Endothelial cell of umbilical vein (primary cell): ENCODE data around the gene ZNF407. TPM values are rescaled to one million over a fixed set of nuclear protein-coding genes. Genes with fewer than 3 reads are reported as not detected.

Experiments used
- BruUV-seq: library from RNA; stranded (reverse); fragments of 400-500 nt; replicated peaks from 2 replicates; lab custom pipeline; 2021; lab: Mats Ljungman, UMichigan
- CTCF ChIA-PET: fragments of 300-600, 350-600 bp; sonication (Branson Sonifier 250); formaldehyde crosslinking; loops from one replicate; lab custom pipeline; 2021; ENCODE audit warnings: antibody characterized with exemption, inconsistent platforms; lab: Charles Lee
- POLR2A ChIA-PET: fragments of 300-600, 350-600 bp; sonication (Branson Sonifier 250); formaldehyde crosslinking; loops from one replicate; lab custom pipeline; 2021; ENCODE audit warnings: antibody characterized with exemption, inconsistent platforms; lab: Charles Lee
- DNase-seq: peaks from one replicate; pipeline ENCODE4 v3.0.0-alpha.2; 2011; ENCODE audit warnings: low read depth, low spot score
- FAIRE-seq: peaks from 2 replicates; lab custom pipeline; 2011; peaks lifted over from hg19 to GRCh38; lab: Jason Lieb, UNC
- H2AFZ ChIP-seq: 2 replicates; pipeline ENCODE4 v1.6.0; 2012; ENCODE audit warnings: low read depth, low read length, control low read depth, inconsistent platforms
- H3K27ac ChIP-seq: 2 replicates; pipeline ENCODE4 v1.5.1; 2011; ENCODE audit warnings: low read depth, mild to moderate bottlenecking, control low read depth, low read length, moderate library complexity; ENCODE audit not compliant: insufficient read depth
- H3K27me3 ChIP-seq, 2 experiments: 2 replicates each; pipeline versions ENCODE4 v1.6.0 to v1.6.1; 2011; ENCODE audit warnings: low read length in 2 of 2, mixed read lengths in 1 of 2; ENCODE audit not compliant: control insufficient read depth in 2 of 2, insufficient read depth in 2 of 2
- H3K36me3 ChIP-seq, 2 experiments: 2 replicates in 1 of 2; 3 replicates in 1 of 2; pipeline ENCODE4 v1.5.1; 2011; ENCODE audit warnings: low read length in 2 of 2, mild to moderate bottlenecking in 1 of 2, moderate library complexity in 1 of 2; ENCODE audit not compliant: control insufficient read depth in 2 of 2, insufficient read depth in 2 of 2; ENCODE audit errors: extremely low read depth in 1 of 2
- H3K4me1 ChIP-seq: 3 replicates; pipeline ENCODE4 v1.5.1; 2011; ENCODE audit warnings: mild to moderate bottlenecking, low read length; ENCODE audit not compliant: control insufficient read depth, insufficient read depth; ENCODE audit errors: extremely low read depth
- H3K4me2 ChIP-seq: 2 replicates; pipeline ENCODE4 v1.6.1; 2011; ENCODE audit warnings: low read length, control low read depth, mixed read lengths; ENCODE audit not compliant: insufficient read depth
- H3K4me3 ChIP-seq, 3 experiments: fragments of 200-600 bp in 1 of 3; sonication (generic), shearing (Covaris generic) in 1 of 3; replicated peaks in 1 of 3; 2 replicates each; pipeline ENCODE4 v1.5.1; 2011 to 2016; ENCODE audit warnings: control low read depth in 3 of 3, low read length in 3 of 3, mild to moderate bottlenecking in 2 of 3, inconsistent platforms in 1 of 3, low read depth in 1 of 3, moderate library complexity in 1 of 3; ENCODE audit not compliant: insufficient read depth in 1 of 3
- H3K79me2 ChIP-seq: 2 replicates; pipeline ENCODE4 v1.6.0; 2012; ENCODE audit warnings: low read length, inconsistent platforms; ENCODE audit not compliant: control insufficient read depth, insufficient read depth
- H3K9ac ChIP-seq: replicated peaks from 2 replicates; pipeline ENCODE3; 2011; ENCODE audit warnings: low read length, control low read depth; ENCODE audit not compliant: insufficient read depth; ENCODE audit errors: extremely low read depth
- H3K9me1 ChIP-seq: replicated peaks from 3 replicates; pipeline ENCODE4 v1.6.0; 2011; ENCODE audit warnings: mild to moderate bottlenecking, low read length; ENCODE audit not compliant: control insufficient read depth, insufficient read depth; ENCODE audit errors: extremely low read depth
- H3K9me3 ChIP-seq: replicated peaks from 2 replicates; pipeline ENCODE4 v1.5.1; 2012; ENCODE audit warnings: low read length, inconsistent platforms; ENCODE audit not compliant: control insufficient read depth, insufficient read depth
- H4K20me1 ChIP-seq: replicated peaks from 2 replicates; pipeline ENCODE3; 2011; ENCODE audit warnings: mild to moderate bottlenecking, low read length; ENCODE audit not compliant: control insufficient read depth, insufficient read depth; ENCODE audit errors: extremely low read depth
- CTCF ChIP-seq, 2 donors: IDR thresholded peaks; 1 replicate in 1 of 2; 2 replicates in 1 of 2; pipeline ENCODE4 v1.5.1; 2011; ENCODE audit warnings: low read length in 2 of 2, mild to moderate bottlenecking in 2 of 2, moderate library complexity in 2 of 2, control low read depth in 1 of 2, inconsistent platforms in 1 of 2, low read depth in 1 of 2; ENCODE audit not compliant: insufficient read depth in 1 of 2; ENCODE audit errors: extremely low read depth in 1 of 2
- EZH2 ChIP-seq: IDR thresholded peaks from 2 replicates; pipeline ENCODE4 v1.6.1; 2012; ENCODE audit warnings: borderline replicate concordance, low read depth, mild to moderate bottlenecking, moderate library complexity, low read length, inconsistent platforms; ENCODE audit not compliant: severe bottlenecking
- FOS ChIP-seq: IDR thresholded peaks from 2 replicates; pipeline ENCODE4 v1.6.1; 2011; ENCODE audit warnings: mild to moderate bottlenecking, low read length, moderate library complexity, borderline replicate concordance; ENCODE audit not compliant: insufficient read depth
- GATA2 ChIP-seq: IDR thresholded peaks from 2 replicates; pipeline ENCODE4 v1.7.0; 2011; ENCODE audit warnings: low read depth, mild to moderate bottlenecking, moderate library complexity, mixed read lengths, low read length; ENCODE audit not compliant: insufficient read length, insufficient read depth
- JUN ChIP-seq: IDR thresholded peaks from 2 replicates; pipeline ENCODE4 v1.6.1; 2011; ENCODE audit warnings: borderline replicate concordance, low read depth; ENCODE audit not compliant: insufficient read length, insufficient read depth
- MAX ChIP-seq: IDR thresholded peaks from 2 replicates; pipeline ENCODE4 v1.6.1; 2011; ENCODE audit not compliant: insufficient read depth, insufficient read length
- MYC ChIP-seq: IDR thresholded peaks from one replicate; pipeline ENCODE4 v1.6.1; 2011; ENCODE audit warnings: mild to moderate bottlenecking, low read depth, low read length
- POLR2A ChIP-seq: IDR thresholded peaks from 2 replicates; pipeline ENCODE4 v1.6.1; 2012; ENCODE audit warnings: low read depth, mild to moderate bottlenecking, control low read depth, low read length
- POLR2AphosphoS5 ChIP-seq: IDR thresholded peaks from 2 replicates; pipeline ENCODE4 v1.6.1; 2012; ENCODE audit warnings: low read depth, mild to moderate bottlenecking, control low read depth, low read length, moderate library complexity; ENCODE audit not compliant: insufficient read depth
- dilution Hi-C: fragments of 300-500 bp; cut with MboI; formaldehyde crosslinking; loops from one replicate; pipeline ENCODE4 v1.15.0; 2019; ENCODE audit warnings: low sequenced_read_pairs; ENCODE audit not compliant: extremely low pct_ligation_motif_present
- intact Hi-C: fragments of 100-400 bp; cut with micrococcal nuclease; formaldehyde crosslinking; loops from one replicate; pipeline ENCODE4 v1.10.0; 2022
- polyA plus RNA-seq, 4 experiments: library from polyadenylated mRNA; depleted of rRNA in 3 of 4; stranded (reverse) in 3 of 4; unstranded in 1 of 4; fragments of >200 nt; gene quantifications; 2 replicates each; pipeline versions ENCODE4 v1.2.1 to v1.2.3, GENCODE V29; 2011 to 2012; ENCODE audit warnings: missing spikeins in 1 of 4
- total RNA-seq: library from RNA; stranded (reverse); gene quantifications from 2 replicates; pipeline ENCODE4 v1.2.3, GENCODE V29; 2021

The ZNF407 gene
- total and polyA plus RNA-seq, 2 donors (not counting 3 experiments of a cell fraction or from before 2014, with no cell fraction given): 3.8 to 20.1 TPM

GRCh38 chr18:74926051-74926450 is 328.4 kb downstream of the ZNF407 start:
- H3K79me2 ChIP-seq: no peaks in the 10 kb centered on the region
- intact Hi-C loops (no loop called here), dilution Hi-C loops (no loop called here)
- no peaks in the 10 kb centered on the region for H3K36me3 ChIP-seq
- no peaks in the 10 kb centered on the region for H4K20me1 ChIP-seq
- H3K4me2 ChIP-seq: no peak overlapping the region
- ChIA-PET CTCF (no interaction called here), POLR2A (no interaction called here)
- no TSS peak for BruUV-seq
- H2AFZ ChIP-seq: no peak overlapping the region
- H3K9me1 ChIP-seq: no peaks in the 10 kb centered on the region
- TF ChIP-seq JUN (no peak), GATA2 (no peak), CTCF (IDR thresholded peaks at IDR 0.05; ENCODE audit: extremely low read depth in 1 of 2, insufficient read depth in 1 of 2, low read depth in 1 of 2, low read length in 2 of 2) (no peak), MAX (no peak), FOS (no peak), POLR2AphosphoS5 (no peak), MYC (no peak), POLR2A (no peak), EZH2 (no peak)
- H3K4me3 ChIP-seq: no peak overlapping the region
- H3K9ac ChIP-seq: no peak overlapping the region
- no peaks in the 10 kb centered on the region for H3K27me3 ChIP-seq
- H3K27ac ChIP-seq: no peak overlapping the region
- DNase-seq: no peak
- H3K4me1 ChIP-seq: no peaks in the 10 kb centered on the region
- H3K9me3 ChIP-seq: no peaks in the 10 kb centered on the region
- no peak for FAIRE-seq
